Stimulated activated CD4-positive, alpha-beta T cell treated with anti-CD3 and anti-CD28 coated beads, TNF-alpha, amount 100 ng/mL, for 4 hours (primary cell): ENCODE results near the gene BGN.

Experiments
- DNase-seq, 3 experiments: peaks; one replicate each; pipeline ENCODE4 v3.0.0-alpha.2; 2020; ENCODE audit warnings: low read depth in 3 of 3

Gene BGN

DNA sequence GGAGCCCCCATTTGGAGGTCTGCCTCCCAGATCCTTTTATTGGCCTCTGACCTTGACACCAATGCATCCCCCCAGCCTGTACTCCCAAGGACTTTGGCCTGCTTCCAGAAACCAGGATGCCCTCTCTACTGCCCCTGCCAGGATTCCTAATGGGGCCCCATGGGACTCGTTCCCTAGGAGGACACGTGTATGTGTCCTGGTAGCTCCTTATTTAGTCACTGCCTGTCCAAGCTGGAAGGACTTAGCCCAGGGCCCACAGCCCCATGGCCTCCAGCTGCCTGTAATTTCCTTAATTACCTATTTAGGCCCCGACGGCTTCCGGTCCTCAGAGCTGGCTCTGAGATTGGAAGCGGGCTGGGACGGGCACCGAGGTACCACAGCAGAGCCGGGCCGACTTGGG, 32.0 kb downstream of the BGN start:
- DNase-seq, result no peak

DNA sequence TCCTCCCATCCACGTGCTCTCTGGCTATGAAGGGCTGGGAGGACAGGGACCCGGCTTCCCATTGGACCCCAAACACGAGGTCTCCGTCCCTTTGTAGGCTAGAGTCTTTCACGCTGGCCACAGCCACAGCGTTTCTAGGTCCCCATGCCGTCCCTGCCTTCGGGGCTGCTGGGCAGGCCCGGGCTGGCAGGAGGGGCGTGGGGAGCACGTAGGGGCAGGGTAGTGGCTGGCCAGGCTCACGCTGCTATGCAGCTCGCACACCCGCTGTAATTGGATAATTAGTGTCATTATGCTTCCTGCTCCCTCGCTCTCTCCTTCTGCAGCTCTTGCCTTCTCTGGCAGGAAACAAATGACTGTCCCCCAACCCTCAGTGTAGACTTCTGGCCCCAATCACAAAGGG, 32.4 kb downstream of the BGN start:
- no peak for DNase-seq

DNA sequence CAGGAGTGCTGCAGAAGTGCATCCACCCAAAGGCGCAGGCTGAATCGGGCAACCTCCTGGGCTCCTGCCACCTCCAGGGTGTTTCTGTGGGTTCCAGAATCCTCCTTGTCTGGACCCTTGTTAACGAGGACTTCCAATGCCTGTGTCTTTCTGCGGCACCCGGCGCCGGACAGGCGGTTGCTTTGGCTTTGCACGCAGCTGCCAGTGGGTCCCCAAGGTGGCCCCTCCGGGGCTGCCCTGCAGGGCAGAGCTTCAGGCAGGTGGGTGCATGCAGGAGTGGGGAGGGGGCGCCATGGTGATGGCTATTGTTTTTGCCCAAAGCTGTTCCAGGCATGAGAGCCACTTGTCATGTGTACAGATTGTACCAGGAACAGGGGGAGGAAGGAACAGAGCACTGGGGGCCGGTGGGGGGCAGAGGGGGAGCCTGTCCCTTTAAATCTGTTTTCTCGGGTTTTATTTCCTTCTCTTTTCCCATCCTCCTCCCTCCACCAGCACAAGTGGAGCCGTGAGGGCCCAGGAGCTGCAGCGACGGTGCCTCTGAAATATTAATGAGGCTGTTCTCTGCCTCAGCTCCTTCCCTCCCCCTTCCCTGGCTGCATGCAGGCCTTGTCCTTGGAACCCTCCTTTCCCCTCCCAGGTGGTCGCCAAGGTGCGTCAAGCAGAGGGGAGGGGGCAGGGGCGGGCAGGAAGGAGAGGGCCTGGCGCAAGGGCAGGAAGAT, 35.8 kb downstream of the BGN start:
- no peak for DNase-seq

DNA sequence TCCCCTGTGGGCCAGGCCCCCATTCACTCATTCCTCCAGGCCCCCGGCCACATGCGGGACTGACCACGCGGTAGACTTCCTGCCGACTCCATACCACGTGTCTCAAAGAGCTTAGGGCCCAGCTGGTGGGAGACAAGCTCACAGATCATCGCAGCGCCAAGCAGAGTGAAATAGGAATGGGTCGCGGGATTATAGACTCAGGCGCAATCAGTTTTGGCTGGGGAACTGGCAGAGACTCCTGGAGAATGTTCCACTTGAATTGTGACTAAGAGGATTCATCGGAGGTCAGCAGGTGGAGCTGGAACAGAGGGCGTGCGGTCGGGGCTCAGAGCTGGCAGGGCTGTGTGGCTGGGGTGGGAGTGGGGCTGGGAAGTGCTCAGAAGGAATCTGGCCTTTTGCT, 38.3 kb downstream of the BGN start:
- no peak for DNase-seq

DNA sequence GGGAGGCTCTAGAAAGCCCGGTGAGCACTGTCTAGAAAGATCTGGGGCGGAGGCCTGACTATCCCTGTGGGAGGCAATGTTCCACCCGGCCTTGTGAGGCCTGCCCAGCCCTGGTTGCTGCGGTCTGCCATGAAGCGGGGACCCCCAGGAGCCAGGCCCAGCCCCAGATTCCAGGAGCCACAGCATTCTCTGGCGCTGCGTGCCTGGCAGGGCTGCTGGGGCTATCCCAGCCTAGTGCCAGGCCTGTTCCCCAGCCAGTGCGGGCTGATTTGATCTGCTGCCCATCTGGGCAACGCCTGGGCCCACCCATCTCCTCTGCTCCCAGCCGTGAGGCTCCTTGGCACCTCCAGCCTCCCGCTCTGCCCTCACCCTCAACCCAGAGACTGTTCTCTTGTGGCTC, 42.3 kb downstream of the BGN start:
- DNase-seq, result no peak

DNA sequence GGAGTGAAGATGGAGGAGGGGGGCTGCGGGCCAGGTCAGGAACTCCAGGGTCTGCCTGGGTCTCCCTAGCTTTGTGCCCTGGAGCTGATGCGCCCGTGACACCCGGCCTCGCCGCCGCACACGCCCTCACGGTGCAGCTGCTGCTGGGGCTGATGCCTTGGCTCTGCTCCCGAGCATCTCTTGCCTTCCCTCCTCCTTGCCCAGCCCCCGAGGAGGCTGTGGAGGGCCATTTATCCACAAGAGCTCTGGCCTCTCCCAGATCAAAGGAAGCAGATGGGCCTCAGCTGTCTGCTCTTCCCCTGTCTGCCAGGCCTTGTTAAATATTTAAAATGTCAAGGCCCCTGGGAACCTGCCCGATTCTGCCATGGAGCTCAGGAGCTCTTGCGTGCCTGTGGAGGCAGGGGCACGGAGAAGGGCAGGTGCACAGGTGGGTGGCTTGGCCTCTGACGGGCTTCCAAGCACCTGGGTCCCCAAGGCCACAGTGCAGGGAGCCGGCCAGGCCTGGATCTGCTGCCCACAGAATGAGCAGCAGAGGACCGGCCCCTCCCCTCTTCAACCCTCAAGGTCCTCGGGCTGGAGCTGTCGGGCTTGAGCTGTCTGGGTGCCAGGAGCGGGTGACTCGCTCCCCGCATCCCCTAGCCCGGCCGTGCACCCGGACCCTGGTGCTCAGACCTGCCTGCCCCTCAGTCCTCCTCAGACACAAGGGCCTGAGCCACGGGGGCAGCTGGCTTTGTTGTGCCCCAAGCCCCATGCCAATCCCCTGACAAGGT, 42.9 kb downstream of the BGN start:
- no peak for DNase-seq

DNA sequence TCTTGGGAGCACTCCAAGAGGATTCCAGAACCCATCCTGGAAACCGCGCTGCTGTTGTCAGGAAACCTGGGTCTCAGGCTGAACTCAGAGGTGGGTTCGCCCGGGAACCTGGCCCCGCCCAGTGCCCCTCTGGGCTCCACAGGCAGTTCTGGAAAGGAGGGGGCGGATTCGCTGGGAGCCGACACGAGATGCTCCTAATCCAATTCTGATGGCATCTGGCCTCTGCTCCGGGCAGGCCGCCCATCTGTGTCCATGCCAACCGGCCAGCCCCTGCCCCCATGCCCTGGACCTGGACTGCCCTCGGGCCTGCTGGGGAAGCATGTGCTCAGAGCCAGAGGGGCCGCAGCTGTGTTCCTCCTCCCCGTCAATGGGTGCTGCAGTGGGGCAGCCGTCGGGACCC, 43.6 kb downstream of the BGN start:
- DNase-seq, result no peak

DNA sequence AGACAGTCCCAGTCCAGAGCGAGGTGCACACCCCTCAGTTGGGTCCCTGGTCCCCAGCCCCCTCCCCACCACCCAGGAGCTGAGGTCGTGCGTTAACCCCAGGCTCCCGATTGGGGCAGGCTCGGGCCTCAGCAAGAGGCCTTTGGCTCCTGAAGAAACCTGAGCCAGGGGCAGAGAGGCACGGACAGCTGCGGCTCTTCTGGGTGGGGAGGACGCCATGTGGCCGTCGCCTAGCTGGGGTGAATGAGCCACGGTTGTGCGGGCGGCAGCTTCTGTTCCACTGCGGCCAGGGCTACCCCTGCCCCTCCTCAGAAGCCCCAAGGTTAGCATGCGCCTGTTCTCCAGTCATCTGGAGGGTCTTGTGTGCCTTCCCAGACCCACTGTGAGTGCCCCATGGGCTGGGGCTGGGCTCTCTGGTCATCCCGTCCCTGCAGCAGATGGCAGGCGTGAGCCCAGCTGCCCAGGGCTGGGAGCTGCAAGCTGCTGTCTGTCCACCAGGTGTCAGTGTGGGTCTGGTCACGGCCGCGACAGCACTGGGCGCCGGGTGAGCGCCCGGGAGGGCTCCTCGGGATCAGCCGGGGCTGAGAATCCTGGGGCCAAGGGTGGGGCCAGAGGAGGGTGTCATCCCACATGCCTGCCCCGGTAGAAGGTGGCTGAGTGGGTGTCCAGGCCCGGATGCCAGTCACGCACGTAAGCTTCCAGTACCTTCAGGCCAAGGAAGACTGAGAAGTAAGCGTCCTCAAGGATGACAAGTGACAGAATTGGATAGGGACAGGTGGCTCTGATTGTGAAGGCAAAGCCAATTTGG, 44.6 kb downstream of the BGN start:
- DNase-seq, result peak; percentile 15 to 23 (median 17)

DNA sequence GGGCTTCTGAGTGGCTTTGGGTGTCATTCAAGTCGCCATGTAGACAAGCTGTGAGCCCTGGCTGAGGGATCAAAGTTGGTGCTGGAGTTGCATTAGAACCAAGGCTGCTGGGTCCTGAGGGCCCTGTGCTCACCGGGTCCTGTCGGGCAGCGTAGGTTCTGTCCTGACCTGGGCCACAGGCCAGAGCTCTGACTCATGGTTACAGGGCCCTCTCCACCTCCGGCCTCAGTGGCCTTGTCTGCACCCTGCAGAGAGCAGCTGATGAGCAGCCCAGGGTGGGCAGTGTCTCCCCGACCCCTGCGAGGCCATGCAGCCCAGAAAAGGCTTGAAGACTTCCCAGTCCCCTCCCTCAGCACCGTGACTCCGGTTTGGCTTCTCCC, 45.2 kb downstream of the BGN start:
- DNase-seq, result no peak

DNA sequence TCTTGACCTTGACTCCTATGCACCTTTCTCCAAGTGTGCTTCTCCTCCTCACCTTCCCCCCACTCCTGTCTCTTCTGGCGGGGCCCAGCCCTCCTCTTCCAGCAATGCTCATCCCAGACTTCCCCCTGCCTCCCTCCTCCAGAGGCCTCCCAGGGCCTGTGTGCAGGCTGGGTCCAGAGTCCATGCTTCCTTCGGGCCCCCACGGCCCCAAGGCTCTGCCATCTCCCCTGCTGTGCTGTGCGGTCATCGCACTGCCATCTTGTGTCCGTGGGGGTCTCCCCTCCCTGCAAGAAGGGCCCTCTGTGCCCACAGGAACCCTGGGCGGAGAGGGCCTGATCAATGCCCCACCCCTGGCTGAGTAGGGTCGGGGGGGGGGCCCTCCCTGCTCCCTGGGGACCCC, 49.9 kb downstream of the BGN start:
- no peak for DNase-seq

DNA sequence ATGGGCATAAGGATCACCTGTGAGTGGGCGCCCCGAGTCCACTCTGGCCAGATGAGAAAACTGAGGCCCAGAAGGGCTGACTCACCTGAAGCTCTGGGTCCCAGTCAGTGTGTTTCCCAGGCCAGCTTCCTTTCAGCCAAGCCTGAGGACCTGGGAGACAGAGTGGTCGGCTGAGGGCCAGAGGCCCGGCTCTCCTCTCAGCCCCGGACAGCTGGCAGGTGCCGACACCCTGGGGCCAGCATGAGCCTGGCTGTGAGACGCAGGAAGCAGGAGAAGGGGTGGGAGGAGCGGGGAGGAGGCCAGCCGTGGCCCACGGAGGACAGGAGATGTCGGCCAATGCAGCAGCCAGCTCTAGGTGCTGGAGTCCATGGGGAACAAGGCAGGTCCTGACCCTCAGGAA, 51.6 kb downstream of the BGN start:
- DNase-seq, result no peak

DNA sequence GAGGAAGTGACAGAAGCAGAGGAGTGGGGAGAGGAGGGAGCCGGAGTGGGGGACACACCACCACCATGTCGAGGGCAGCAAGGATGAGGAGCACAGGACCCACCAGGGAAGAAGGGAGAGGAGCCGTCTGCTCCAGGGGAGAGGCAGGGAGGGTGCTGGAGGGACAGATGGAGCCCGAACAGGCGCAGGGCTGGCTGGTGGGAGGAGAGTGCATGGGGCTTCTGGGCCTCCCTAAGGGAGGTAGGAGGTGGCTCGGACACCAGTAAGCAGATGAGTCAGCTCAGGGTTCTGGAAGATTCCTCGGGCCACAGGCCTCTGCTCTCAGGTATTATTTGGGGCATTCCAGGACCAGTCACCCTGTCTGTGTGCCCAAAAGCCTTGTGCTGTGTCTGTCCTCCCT, 52.4 kb downstream of the BGN start:
- DNase-seq, result no peak

DNA sequence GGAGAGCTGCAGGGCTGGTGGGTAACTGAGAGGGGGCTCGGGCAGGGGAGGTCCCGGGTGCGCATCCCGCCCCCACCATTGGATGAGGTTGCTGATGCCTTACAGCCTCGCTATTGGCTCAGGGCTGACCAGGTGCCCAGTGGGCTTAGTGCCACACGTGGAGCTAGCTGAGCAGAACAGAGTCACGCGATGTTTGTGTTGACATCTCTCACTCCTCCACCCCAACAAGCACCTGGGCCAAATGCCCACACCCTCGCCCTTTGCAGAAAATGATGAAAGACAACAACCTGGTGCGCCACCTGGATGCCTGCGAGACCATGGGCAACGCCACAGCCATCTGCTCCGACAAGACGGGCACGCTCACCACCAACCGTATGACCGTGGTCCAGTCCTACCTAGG, 54.5 kb downstream of the BGN start:
- no peak for DNase-seq

DNA sequence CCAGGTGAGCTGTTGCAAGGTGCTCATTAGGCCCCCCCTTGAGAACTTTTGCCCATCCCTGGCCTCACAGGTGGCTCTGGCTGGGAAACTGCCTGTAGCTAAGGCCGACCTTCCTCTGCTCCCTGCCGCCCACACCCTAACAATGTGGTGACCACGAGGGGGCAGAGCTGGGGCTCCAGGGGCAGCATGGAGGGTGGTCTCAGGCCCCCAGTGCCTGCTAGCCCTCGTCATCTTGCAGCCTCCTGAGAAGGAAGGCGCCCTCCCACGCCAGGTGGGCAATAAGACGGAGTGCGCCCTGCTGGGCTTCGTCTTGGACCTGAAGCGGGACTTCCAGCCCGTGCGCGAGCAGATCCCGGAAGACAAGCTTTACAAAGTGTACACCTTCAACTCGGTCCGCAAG, 55.0 kb downstream of the BGN start:
- DNase-seq, result no peak

DNA sequence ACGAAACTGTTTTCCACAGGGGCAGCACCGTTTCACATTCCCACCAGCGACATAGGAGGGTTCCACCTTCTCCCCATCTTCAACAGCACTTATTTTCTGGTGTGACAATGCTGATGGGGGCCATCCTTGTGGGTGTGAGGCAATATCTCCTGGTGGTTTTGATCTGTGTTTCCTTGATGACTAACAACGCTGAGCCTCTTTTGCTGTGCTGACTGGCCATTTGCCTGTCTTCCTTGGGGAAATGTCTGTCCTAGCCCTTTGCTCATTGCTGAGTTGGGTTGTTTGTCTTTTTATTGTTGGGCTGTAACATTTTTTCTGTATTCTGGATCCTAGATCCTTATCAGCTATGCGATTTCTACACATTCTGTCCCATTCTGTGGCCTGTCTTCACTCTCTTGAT, 56.4 kb downstream of the BGN start:
- no peak for DNase-seq

DNA sequence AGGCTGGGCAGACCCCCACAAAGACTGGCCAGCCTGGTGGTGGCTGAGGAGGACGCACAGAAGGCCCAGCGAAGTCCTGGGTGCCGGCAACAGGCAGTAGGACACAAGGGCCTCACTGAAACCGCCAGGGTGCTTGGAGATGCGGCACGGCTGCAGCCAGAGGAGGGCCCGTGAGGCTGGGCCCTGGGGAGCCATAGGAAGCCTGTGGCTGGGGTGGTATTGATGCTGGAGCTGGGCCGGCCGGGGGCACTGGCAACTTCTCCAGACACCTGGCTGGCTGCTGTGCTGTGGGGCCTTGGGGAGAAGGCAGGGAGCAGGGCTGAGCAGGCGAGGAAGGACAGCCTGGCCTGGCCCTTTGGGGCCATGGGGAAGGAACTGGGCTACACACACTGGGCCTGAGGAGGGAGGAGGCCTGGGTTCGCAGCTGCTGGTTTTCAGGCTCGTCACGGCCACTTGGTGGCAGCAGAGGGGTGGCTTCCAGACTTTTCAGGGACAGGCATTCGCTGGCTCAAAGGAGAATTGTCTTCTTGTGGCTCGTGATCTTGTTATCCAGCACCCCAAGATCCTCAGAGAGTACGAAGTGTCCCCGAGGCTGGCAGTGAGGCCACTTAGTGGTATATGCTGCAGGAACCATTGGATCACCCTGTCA, 59.9 kb downstream of the BGN start:
- DNase-seq, result peak; percentile 28 to 38 (median 29)

DNA sequence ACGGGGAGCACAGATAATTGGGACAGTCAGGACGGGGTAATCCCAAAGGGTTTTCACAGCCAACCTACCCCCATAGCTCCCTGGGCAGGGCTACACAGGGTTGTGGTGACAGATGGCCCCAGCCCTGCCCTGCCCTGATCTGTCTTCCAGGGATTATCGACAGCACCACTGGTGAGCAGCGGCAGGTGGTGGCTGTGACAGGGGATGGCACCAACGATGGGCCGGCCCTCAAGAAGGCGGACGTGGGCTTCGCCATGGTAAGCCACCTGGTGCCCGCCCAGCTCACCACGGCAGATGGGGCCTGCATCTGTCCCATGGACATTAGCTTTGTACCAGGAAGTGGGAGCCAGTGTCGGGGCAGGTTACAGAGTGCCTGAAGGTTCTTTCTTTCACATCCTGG, 62.0 kb downstream of the BGN start:
- no peak for DNase-seq

DNA sequence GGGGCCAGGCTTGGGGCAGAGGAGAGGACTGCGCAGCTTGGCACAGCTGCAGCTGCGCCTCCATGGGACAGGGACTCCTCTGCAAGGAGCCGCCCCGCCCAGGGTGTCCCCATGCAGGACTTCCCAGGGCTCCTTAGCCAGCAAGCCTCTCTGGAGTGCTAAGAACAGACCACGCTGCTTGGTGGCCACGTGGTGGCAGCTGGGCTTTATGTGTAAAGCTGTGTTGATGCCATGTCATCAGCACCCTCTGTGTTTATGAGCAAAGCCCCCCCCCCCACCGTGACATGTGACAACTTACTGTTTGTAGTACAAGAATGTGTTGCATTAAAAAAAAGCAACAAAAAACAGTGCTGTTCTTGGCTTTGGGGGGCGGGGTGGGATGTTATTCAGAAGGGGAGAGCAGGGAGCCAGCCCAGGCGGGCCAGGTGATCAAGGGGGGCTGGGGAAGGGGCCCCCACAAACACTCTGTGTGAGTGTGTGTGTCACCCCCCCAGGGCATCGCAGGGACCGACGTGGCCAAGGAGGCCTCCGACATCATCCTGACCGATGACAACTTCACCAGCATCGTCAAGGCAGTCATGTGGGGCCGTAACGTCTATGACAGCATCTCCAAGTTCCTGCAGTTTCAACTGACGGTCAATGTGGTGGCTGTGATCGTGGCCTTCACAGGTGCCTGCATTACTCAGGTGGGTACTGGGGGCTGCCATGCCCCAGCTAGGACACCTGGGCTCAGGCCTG, 63.0 kb downstream of the BGN start:
- DNase-seq, result no peak
